ENCODE measurements around the gene SPACA5B.
"Not testable (repeated sequence)": the region's sequence is repeated elsewhere in the genome, so short reads cannot be mapped to it uniquely, and the experiment has no call there.

GRCh38 chrX:48181882-48182281 is 51.5 kb downstream of the SPACA5B start:
- TF ChIP-seq POLR2A (IDR thresholded peaks at IDR 0.05; ENCODE audit: low read length); GATA1 (IDR thresholded peaks at IDR 0.05; ENCODE audit: low read depth, low read length): not testable (repeated sequence)

All from erythroblast (primary cell).